Transverse colon (tissue), 4 donors: ENCODE measurements around the gene TENM4. TPM values are rescaled to one million over a fixed set of nuclear protein-coding genes. Genes with fewer than 3 reads are reported as not detected.

Experiments
- DNase-seq: peaks from one replicate; pipeline ENCODE4 v3.0.0-alpha.2; 2019
- H3K27ac ChIP-seq, 4 donors: fragments of 200-600 bp; sonication (generic); 2 replicates each; pipeline ENCODE4 v1.5.1; 2016 to 2018; ENCODE audit warnings: inconsistent platforms in 4 of 4
- H3K27me3 ChIP-seq: fragments of 200-600 bp; sonication (generic); 2 replicates; pipeline ENCODE4 v1.5.1; 2017; ENCODE audit warnings: inconsistent platforms
- H3K36me3 ChIP-seq, 4 donors: fragments of 200-600 bp; sonication (generic); 2 replicates each; pipeline ENCODE4 v1.5.1; 2017 to 2019; ENCODE audit warnings: inconsistent platforms in 4 of 4
- H3K4me1 ChIP-seq, 4 donors: fragments of 200-600 bp; sonication (generic); 2 replicates each; pipeline ENCODE4 v1.5.1; 2017 to 2020; ENCODE audit warnings: inconsistent platforms in 4 of 4
- H3K4me3 ChIP-seq, 4 donors: fragments of 200-600 bp; sonication (generic); 1 replicate in 1 of 4; 2 replicates in 3 of 4; pipeline versions ENCODE4 v1.5.1 to v1.6.1; 2017 to 2019; ENCODE audit warnings: inconsistent platforms in 4 of 4
- H3K9me3 ChIP-seq, 2 donors: fragments of 200-600 bp; sonication (generic); 2 replicates each; pipeline ENCODE4 v1.5.1; 2017 to 2019; ENCODE audit warnings: inconsistent platforms in 2 of 2
- EP300 ChIP-seq: sonication (generic); formaldehyde crosslinking; IDR thresholded peaks from one replicate; pipeline ENCODE4 v1.6.1; 2017; ENCODE audit warnings: antibody characterized with exemption, low read depth
- POLR2A ChIP-seq: fragments of 450-650 bp; IDR thresholded peaks from one replicate; pipeline ENCODE4 v1.6.1; 2016; ENCODE audit warnings: antibody characterized with exemption, mild to moderate bottlenecking, moderate library complexity
- POLR2AphosphoS5 ChIP-seq, 3 donors: sonication (generic); formaldehyde crosslinking; IDR thresholded peaks; one replicate each; pipeline ENCODE4 v1.6.1; 2016; ENCODE audit warnings: antibody characterized with exemption in 3 of 3
- WGBS, 2 donors: methylation state at CpG; one replicate each; pipeline ENCODE4 v1.1.5; 2018; ENCODE audit warnings: low coverage in 1 of 2; 5-methylcytosine and 5-hydroxymethylcytosine counted together
- in situ Hi-C, 4 donors: fragments of 200-750 bp; cut with MboI; loops; one replicate each; pipeline versions ENCODE4 v1.15.0 to v1.15.1; 2017; ENCODE audit warnings: low sequenced_read_pairs in 3 of 4, low pct_ligation_motif_present in 1 of 4, low pct_unique_long_range_greater_than_20kb in 1 of 4
- intact Hi-C: fragments of 100-400 bp; cut with DNase I; formaldehyde crosslinking; loops from one replicate; pipeline ENCODE4 v1.15.1; 2023; ENCODE audit warnings: low total_unique reads
- total RNA-seq, 4 donors: library from RNA; depleted of rRNA; stranded (reverse); fragments of >200 nt; gene quantifications; one replicate each; pipeline ENCODE4 v1.1.0, GENCODE V29; 2016
- TF ChIP-seq, protein P1 (sequence below), 5 experiments: fragments of 200-600 bp in 3 of 5; fragments of 450-650 bp in 2 of 5; sonication (generic) in 3 of 5; IDR thresholded peaks; 1 replicate in 2 of 5; 2 replicates in 3 of 5; pipeline ENCODE4 v1.5.1; 2016 to 2017; ENCODE audit warnings: antibody characterized with exemption in 5 of 5, inconsistent platforms in 3 of 5, mild to moderate bottlenecking in 2 of 5, moderate library complexity in 1 of 5

Gene TENM4
- total RNA-seq, 4 donors from 2014 or later = 0.14 to 0.79 (median 0.39) TPM

DNA sequence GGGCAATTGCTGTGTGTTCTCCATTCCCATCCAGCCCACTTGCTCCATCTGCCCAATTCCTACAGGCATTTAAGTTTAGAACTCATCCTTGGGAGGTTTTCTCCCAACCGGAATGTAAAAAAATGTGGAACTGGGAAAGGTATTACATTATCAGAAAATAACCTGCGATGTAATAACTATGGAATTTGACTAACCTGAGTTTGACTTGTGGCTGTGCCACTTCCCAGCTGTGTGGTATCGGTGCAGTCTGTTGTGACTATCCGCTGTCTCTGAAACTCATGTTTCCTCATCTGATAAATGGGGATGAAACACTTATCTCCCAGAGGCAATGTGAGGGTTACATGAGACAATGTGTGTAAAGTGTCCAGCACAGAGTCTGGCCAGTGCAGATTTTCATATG is 77.6 kb downstream of the TENM4 start:
- Histone ChIP-seq H3K36me3 (no peaks in the 10 kb centered on the region), H3K27ac (no peak overlapping the region), H3K9me3 (no peaks in the 10 kb centered on the region), H3K27me3 (no peaks in the 10 kb centered on the region), H3K4me3 (no peak overlapping the region), H3K4me1 (no peaks in the 10 kb centered on the region)
- no peak for TF ChIP-seq POLR2AphosphoS5 (IDR thresholded peaks at IDR 0.05)
- no peak for TF ChIP-seq POLR2A
- TF ChIP-seq, protein P1, sequence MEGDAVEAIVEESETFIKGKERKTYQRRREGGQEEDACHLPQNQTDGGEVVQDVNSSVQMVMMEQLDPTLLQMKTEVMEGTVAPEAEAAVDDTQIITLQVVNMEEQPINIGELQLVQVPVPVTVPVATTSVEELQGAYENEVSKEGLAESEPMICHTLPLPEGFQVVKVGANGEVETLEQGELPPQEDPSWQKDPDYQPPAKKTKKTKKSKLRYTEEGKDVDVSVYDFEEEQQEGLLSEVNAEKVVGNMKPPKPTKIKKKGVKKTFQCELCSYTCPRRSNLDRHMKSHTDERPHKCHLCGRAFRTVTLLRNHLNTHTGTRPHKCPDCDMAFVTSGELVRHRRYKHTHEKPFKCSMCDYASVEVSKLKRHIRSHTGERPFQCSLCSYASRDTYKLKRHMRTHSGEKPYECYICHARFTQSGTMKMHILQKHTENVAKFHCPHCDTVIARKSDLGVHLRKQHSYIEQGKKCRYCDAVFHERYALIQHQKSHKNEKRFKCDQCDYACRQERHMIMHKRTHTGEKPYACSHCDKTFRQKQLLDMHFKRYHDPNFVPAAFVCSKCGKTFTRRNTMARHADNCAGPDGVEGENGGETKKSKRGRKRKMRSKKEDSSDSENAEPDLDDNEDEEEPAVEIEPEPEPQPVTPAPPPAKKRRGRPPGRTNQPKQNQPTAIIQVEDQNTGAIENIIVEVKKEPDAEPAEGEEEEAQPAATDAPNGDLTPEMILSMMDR (IDR thresholded peaks at IDR 0.05) = no peak
- no peak for TF ChIP-seq EP300
- in situ Hi-C loops = no loop called here
- WGBS, 2 donors = 80 to 90% methylated on average over 1 to 4 of the region's 4 CpGs
- DNase-seq = no peak
- intact Hi-C loops = no loop called here

DNA sequence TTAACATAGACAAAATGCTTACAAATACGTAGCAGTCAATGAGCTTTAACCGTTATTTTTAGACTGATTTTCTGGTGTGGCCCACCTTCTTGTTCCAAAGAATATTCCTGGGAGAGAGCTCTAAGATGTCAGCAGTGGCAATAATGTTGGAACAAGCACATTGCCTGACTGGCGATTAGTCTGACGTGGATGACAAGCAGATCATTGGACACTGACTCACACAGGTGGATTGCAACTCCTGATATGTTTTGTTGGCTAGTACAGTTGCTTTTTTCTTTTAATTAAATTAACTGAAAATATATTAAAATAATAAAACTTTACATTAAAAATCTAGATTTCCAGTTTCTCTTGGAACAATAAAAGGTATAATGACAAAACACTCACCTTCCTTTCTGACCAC is 78.0 kb downstream of the TENM4 start:
- TF ChIP-seq EP300 = no peak
- TF ChIP-seq, protein P1 (IDR thresholded peaks at IDR 0.05) = no peak
- TF ChIP-seq POLR2A = no peak
- no peak for TF ChIP-seq POLR2AphosphoS5 (IDR thresholded peaks at IDR 0.05)
- no peak for DNase-seq
- H3K9me3 ChIP-seq = no peaks in the 10 kb centered on the region
- no peaks in the 10 kb centered on the region for H3K27me3 ChIP-seq
- WGBS, 2 donors = 84 to 88% methylated on average over 4 of the region's 4 CpGs
- no peaks in the 10 kb centered on the region for H3K36me3 ChIP-seq
- no peak overlapping the region for H3K4me3 ChIP-seq
- H3K27ac ChIP-seq = no peak overlapping the region
- in situ Hi-C loops = no loop called here
- intact Hi-C loops = no loop called here
- H3K4me1 ChIP-seq = no peaks in the 10 kb centered on the region

DNA sequence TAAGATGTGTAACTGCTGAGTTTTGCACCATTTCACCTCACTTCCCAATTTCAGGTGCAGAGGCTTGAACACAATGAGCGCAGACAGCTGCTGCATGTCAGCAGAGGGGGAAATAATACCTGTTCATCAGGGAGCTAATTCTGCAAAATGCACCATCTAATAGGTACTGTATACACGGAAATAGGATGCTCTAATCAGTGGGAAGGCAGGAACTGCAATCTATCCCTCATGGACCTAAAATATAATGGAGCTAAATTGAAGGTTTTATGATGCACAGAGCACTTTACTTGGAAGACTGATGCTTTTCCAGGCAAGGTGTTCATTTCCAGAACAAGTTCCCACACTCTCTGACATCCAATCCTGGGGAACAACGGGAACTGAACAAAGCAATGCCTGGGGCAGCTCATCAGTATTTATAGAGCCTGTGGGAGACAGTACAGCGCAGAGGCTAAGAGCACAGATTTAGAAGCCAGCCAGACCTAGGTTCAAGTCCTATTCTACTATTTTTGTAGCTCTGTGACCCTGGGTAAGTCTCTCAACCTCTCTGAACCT is 78.5 kb downstream of the TENM4 start:
- DNase-seq = no peak
- Histone ChIP-seq H3K27me3 (no peaks in the 10 kb centered on the region), H3K9me3 (no peaks in the 10 kb centered on the region), H3K4me3 (no peak overlapping the region), H3K4me1 (no peaks in the 10 kb centered on the region), H3K27ac (no peak overlapping the region), H3K36me3 (no peaks in the 10 kb centered on the region)
- TF ChIP-seq POLR2AphosphoS5 (IDR thresholded peaks at IDR 0.05) (no peak), EP300 (no peak), POLR2A (no peak)
- TF ChIP-seq, protein P1 (IDR thresholded peaks at IDR 0.05) = no peak
- WGBS, 2 donors = 75 to 92% methylated on average over 2 to 4 of the region's 4 CpGs
- in situ Hi-C loops = no loop called here
- intact Hi-C loops = no loop called here

DNA sequence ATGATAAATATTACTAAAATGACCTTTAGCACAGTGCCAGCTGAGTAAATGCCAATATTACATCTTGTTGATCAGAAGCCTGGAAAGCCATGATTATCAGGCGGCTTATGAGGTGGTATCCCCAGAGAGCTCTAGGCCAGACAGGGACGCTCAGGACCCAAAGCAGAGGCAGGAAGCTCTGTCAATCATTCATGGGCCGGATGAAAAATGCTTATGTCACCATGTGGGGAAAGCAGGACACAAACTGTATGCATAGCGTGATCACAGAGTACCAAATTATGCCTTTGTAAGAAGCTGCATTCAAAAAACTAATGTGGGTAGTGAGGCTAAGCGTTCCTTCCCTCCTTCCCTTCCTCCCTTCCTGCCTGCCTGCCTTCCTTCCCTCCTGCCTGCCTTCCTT is 82.6 kb downstream of the TENM4 start:
- no peak for TF ChIP-seq POLR2A
- TF ChIP-seq POLR2AphosphoS5 (IDR thresholded peaks at IDR 0.05) = no peak
- TF ChIP-seq, protein P1 (IDR thresholded peaks at IDR 0.05) = no peak
- no peak for TF ChIP-seq EP300
- H3K27ac ChIP-seq = no peak overlapping the region
- no peaks in the 10 kb centered on the region for H3K4me1 ChIP-seq
- H3K27me3 ChIP-seq = no peaks in the 10 kb centered on the region
- no peaks in the 10 kb centered on the region for H3K9me3 ChIP-seq
- in situ Hi-C loops (no loop called here), intact Hi-C loops (no loop called here)
- H3K36me3 ChIP-seq = no peaks in the 10 kb centered on the region
- DNase-seq = no peak
- no peak overlapping the region for H3K4me3 ChIP-seq
- 68 to 77% methylated on average over 5 of the region's 5 CpGs for WGBS, 2 donors
